Neuronal stem cell (in vitro differentiated cells): Measurements from ENCODE around the gene UBR3.

ENCODE experiments used
- DNase-seq: peaks from one replicate; pipeline ENCODE4 v3.0.0-alpha.2; 2013; ENCODE audit warnings: low spot score
- H2AFZ ChIP-seq: one replicate; pipeline ENCODE4 v1.6.1; 2013; ENCODE audit warnings: mild to moderate bottlenecking, low read length, inconsistent platforms
- H2AK5ac ChIP-seq: 2 replicates; pipeline ENCODE4 v1.6.1; 2013; ENCODE audit warnings: low read depth, mild to moderate bottlenecking, inconsistent platforms, low read length, moderate library complexity, mixed read lengths
- H2BK120ac ChIP-seq: 2 replicates; pipeline ENCODE4 v1.6.1; 2013; ENCODE audit warnings: low read depth, mild to moderate bottlenecking, inconsistent platforms, low read length, moderate library complexity, mixed read lengths
- H2BK12ac ChIP-seq: one replicate; pipeline ENCODE4 v1.6.1; 2013; ENCODE audit warnings: low read length, inconsistent platforms
- H2BK15ac ChIP-seq: 2 replicates; pipeline ENCODE4 v1.6.1; 2013; ENCODE audit warnings: mild to moderate bottlenecking, low read length, inconsistent platforms, mixed read lengths
- H2BK5ac ChIP-seq: one replicate; pipeline ENCODE4 v1.6.1; 2013; ENCODE audit warnings: inconsistent platforms, mild to moderate bottlenecking, low read length, moderate library complexity
- H3K14ac ChIP-seq: one replicate; pipeline ENCODE4 v1.6.1; 2013; ENCODE audit warnings: low read length, inconsistent platforms
- H3K18ac ChIP-seq: 2 replicates; pipeline ENCODE4 v1.6.1; 2013; ENCODE audit warnings: low read length, inconsistent platforms
- H3K23ac ChIP-seq: 2 replicates; pipeline ENCODE4 v1.6.1; 2013; ENCODE audit warnings: low read depth, mild to moderate bottlenecking, mixed read lengths, low read length, inconsistent platforms; ENCODE audit not compliant: poor library complexity
- H3K27ac ChIP-seq: replicated peaks from 3 replicates; pipeline ENCODE4 v1.5.1; 2013; ENCODE audit warnings: low read length, inconsistent platforms
- H3K27me3 ChIP-seq, 3 experiments: 2 replicates each; pipeline ENCODE4 v1.6.1; 2013; ENCODE audit warnings: low read length in 3 of 3, mild to moderate bottlenecking in 2 of 3, inconsistent platforms in 1 of 3, low read depth in 1 of 3, mixed read lengths in 1 of 3, moderate library complexity in 1 of 3; ENCODE audit not compliant: control insufficient read depth in 3 of 3, insufficient read depth in 3 of 3
- H3K36me3 ChIP-seq, 2 donors: replicated peaks in 1 of 2; 2 replicates each; pipeline ENCODE4 v1.6.1; 2013; ENCODE audit warnings: low read length in 2 of 2; ENCODE audit not compliant: control insufficient read depth in 2 of 2, insufficient read depth in 2 of 2
- H3K4ac ChIP-seq: 2 replicates; pipeline ENCODE4 v1.6.1; 2013; ENCODE audit warnings: inconsistent platforms, mild to moderate bottlenecking, low read length, moderate library complexity
- H3K4me1 ChIP-seq, 2 donors: 1 replicate in 1 of 2; 2 replicates in 1 of 2; pipeline ENCODE4 v1.6.1; 2013; ENCODE audit warnings: low read length in 2 of 2, low read depth in 1 of 2; ENCODE audit not compliant: control insufficient read depth in 2 of 2, insufficient read depth in 1 of 2
- H3K4me2 ChIP-seq: one replicate; pipeline ENCODE4 v1.6.1; 2013; ENCODE audit warnings: mild to moderate bottlenecking, low read length, inconsistent platforms; ENCODE audit not compliant: insufficient read depth, poor library complexity, severe bottlenecking
- H3K4me3 ChIP-seq, 2 donors: 2 replicates each; pipeline ENCODE4 v1.5.1; 2013; ENCODE audit warnings: low read length in 2 of 2, mild to moderate bottlenecking in 2 of 2, inconsistent platforms in 1 of 2, moderate library complexity in 1 of 2
- H3K79me1 ChIP-seq: one replicate; pipeline ENCODE4 v1.6.1; 2013; ENCODE audit warnings: low read depth, mild to moderate bottlenecking, inconsistent platforms, low read length, moderate library complexity
- H3K9ac ChIP-seq: one replicate; pipeline ENCODE4 v1.6.1; 2013; ENCODE audit warnings: mild to moderate bottlenecking, low read depth, low read length, inconsistent platforms; ENCODE audit not compliant: poor library complexity
- H3K9me3 ChIP-seq, 2 donors: replicated peaks in 1 of 2; 2 replicates each; pipeline versions ENCODE3 to v1.6.1; 2013; ENCODE audit warnings: low read length in 2 of 2, mild to moderate bottlenecking in 2 of 2, inconsistent platforms in 1 of 2, low read depth in 1 of 2, mixed read lengths in 1 of 2, moderate library complexity in 1 of 2; ENCODE audit not compliant: control insufficient read depth in 2 of 2, insufficient read depth in 1 of 2
- H4K8ac ChIP-seq: one replicate; pipeline ENCODE4 v1.6.1; 2013; ENCODE audit warnings: low read depth, mild to moderate bottlenecking, inconsistent platforms, low read length, moderate library complexity
- H4K91ac ChIP-seq: one replicate; pipeline ENCODE4 v1.6.1; 2013; ENCODE audit warnings: low read length, low read depth, mild to moderate bottlenecking, inconsistent platforms; ENCODE audit not compliant: poor library complexity
- WGBS, 2 donors: extraction: QIAGEN DNeasy Blood & Tissue Kit; methylation state at CpG; one replicate each; pipeline ENCODE4 v1.1.7; 2013; ENCODE audit warnings: missing lambda C conversion rate in 2 of 2, mixed read lengths in 1 of 2; ENCODE audit not compliant: insufficient read length in 2 of 2, insufficient replicate concordance in 1 of 2; ENCODE audit errors: extremely low coverage in 2 of 2; 5-methylcytosine and 5-hydroxymethylcytosine counted together

Gene UBR3

GRCh38 chr2:169877398-169877797 is 50.1 kb downstream of the UBR3 start:
- H2BK15ac ChIP-seq = no peak overlapping the region
- H3K4me3 ChIP-seq = no peak overlapping the region
- no peak overlapping the region for H2AK5ac ChIP-seq
- no peak overlapping the region for H3K18ac ChIP-seq
- DNase-seq = no peak
- H3K14ac ChIP-seq = no peak overlapping the region
- no peak overlapping the region for H3K4me2 ChIP-seq
- H4K91ac ChIP-seq = no peak overlapping the region
- H3K4ac ChIP-seq = no peak overlapping the region
- no peak overlapping the region for H2BK12ac ChIP-seq
- H3K79me1 ChIP-seq = no peaks in the 10 kb centered on the region
- no peak overlapping the region for H3K23ac ChIP-seq
- H2AFZ ChIP-seq = no peak overlapping the region
- no peaks in the 10 kb centered on the region for H3K9me3 ChIP-seq
- no peak overlapping the region for H4K8ac ChIP-seq
- H3K4me1 ChIP-seq = no peaks in the 10 kb centered on the region
- H2BK120ac ChIP-seq = no peak overlapping the region
- H3K36me3 ChIP-seq = peaks cover 0 to 11% of the 10 kb centered on the region in 2 donors
- no peak overlapping the region for H3K9ac ChIP-seq
- H3K27ac ChIP-seq = no peak overlapping the region
- no peak overlapping the region for H2BK5ac ChIP-seq
- H3K27me3 ChIP-seq = no peaks in the 10 kb centered on the region

- Histone ChIP-seq H3K36me3 (peaks cover 2 to 6% of the 10 kb centered on the region in 2 donors), H2BK120ac (no peak overlapping the region), H3K23ac (no peak overlapping the region), H3K4me2 (no peak overlapping the region), H2BK5ac (no peak overlapping the region), H2AK5ac (no peak overlapping the region), H2BK15ac (no peak overlapping the region), H3K4ac (no peak overlapping the region), H3K18ac (no peak overlapping the region), H3K4me1 (no peaks in the 10 kb centered on the region), H4K8ac (no peak overlapping the region), H3K9ac (no peak overlapping the region), H3K14ac (no peak overlapping the region), H3K27me3 (no peaks in the 10 kb centered on the region), H2BK12ac (no peak overlapping the region), H4K91ac (no peak overlapping the region), H3K9me3 (peaks cover 0 to 4% of the 10 kb centered on the region in 2 donors), H2AFZ (no peak overlapping the region), H3K27ac (no peak overlapping the region), H3K4me3 (no peak overlapping the region), H3K79me1 (no peaks in the 10 kb centered on the region)
- WGBS, 2 donors = no CpG with 5 or more reads among the region's 1 CpG
- DNase-seq = no peak
These were observed 59.9 kb downstream of the UBR3 start for GRCh38 chr2:169887120-169887519.

DNA sequence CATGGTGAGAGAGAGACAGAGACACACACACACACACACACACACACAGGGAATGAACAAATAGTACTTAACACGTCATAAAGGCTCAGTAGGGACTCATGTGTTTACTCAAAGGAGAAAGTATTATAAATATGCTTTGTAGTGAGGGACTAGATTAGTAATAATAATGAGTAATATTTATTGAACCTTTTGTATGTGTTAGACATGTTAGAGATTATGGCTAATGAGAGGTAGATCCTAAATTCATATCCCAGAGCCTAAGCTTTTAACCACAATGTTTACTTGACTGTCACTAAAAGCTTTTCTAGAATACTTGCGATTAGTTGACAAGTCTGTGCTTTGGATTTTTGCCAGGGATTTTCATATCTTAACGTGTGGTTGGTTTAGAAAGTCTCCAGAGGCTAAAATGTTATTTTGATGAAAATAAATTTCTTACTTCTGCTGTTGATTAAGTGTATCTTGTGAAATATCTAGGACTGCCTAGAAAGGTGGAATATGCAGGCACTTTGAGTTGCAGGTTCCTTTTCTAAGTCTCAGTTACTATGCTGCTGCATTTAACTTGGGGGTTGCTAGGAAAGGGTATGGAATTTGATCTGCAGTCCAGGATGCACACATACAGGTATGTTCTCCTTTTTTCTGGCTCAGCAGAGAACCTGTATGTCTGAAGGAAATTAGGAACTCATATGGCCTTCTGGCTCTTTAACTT is 64.5 kb downstream of the UBR3 start:
- Histone ChIP-seq H3K23ac (no peak overlapping the region), H2BK5ac (no peak overlapping the region), H2AFZ (no peak overlapping the region), H2BK120ac (no peak overlapping the region), H3K27ac (no peak overlapping the region), H2AK5ac (no peak overlapping the region), H3K4me2 (no peak overlapping the region), H3K36me3 (no peaks in the 10 kb centered on the region), H3K9me3 (no peaks in the 10 kb centered on the region), H3K14ac (no peak overlapping the region), H3K4me1 (no peaks in the 10 kb centered on the region), H4K91ac (no peak overlapping the region), H4K8ac (no peak overlapping the region), H3K4ac (no peak overlapping the region), H2BK15ac (no peak overlapping the region), H3K79me1 (no peaks in the 10 kb centered on the region), H3K18ac (no peak overlapping the region), H3K4me3 (no peak overlapping the region), H3K9ac (no peak overlapping the region), H3K27me3 (no peaks in the 10 kb centered on the region), H2BK12ac (no peak overlapping the region)
- WGBS, 2 donors = no CpG with 5 or more reads among the region's 3 CpGs
- DNase-seq = no peak

- Histone ChIP-seq H3K18ac (no peak overlapping the region), H3K14ac (no peak overlapping the region)
These were observed 65.7 kb downstream of the UBR3 start for GRCh38 chr2:169892951-169893350.

More at GRCh38 chr2:169892951-169893350, 65.7 kb downstream of the UBR3 start:
- Histone ChIP-seq H4K8ac (no peak overlapping the region), H3K27ac (no peak overlapping the region), H3K27me3 (no peaks in the 10 kb centered on the region), H2BK15ac (no peak overlapping the region), H2BK5ac (no peak overlapping the region), H3K4me2 (no peak overlapping the region), H2BK12ac (no peak overlapping the region), H4K91ac (no peak overlapping the region), H3K79me1 (no peaks in the 10 kb centered on the region), H3K23ac (no peak overlapping the region), H2AFZ (no peak overlapping the region), H3K4me3 (no peak overlapping the region), H3K36me3 (no peaks in the 10 kb centered on the region), H2BK120ac (no peak overlapping the region), H2AK5ac (no peak overlapping the region), H3K9me3 (no peaks in the 10 kb centered on the region), H3K4me1 (no peaks in the 10 kb centered on the region), H3K9ac (no peak overlapping the region), H3K4ac (no peak overlapping the region)
- no CpG with 5 or more reads among the region's 1 CpG for WGBS, 2 donors
- DNase-seq = no peak
